H1 (cell line): Measurements from ENCODE around the gene NAA38. TPM values are rescaled to one million over a fixed set of nuclear protein-coding genes. Genes with fewer than 3 reads are reported as not detected.
A peak's percentile ranks its signal among the peaks of the same experiment; 100 is the strongest.

Experiments
- ASH2L ChIP-seq: fragments of 200-600, 300-600 bp; sonication (generic); IDR thresholded peaks from one replicate; pipeline ENCODE4 v1.7.1; 2017; ENCODE audit warnings: low read length
- BACH1 ChIP-seq: IDR thresholded peaks from 2 replicates; pipeline ENCODE4 v1.6.1; 2012; ENCODE audit warnings: low read length, improper control_type of control experiment
- BRCA1 ChIP-seq: IDR thresholded peaks from 2 replicates; pipeline ENCODE4 v1.6.1; 2012; ENCODE audit warnings: low read depth, low read length, improper control_type of control experiment
- CTBP2 ChIP-seq: IDR thresholded peaks from 2 replicates; pipeline ENCODE4 v1.7.0; 2011; ENCODE audit warnings: borderline replicate concordance, mild to moderate bottlenecking, moderate library complexity, mixed read lengths, low read length; ENCODE audit not compliant: insufficient read depth, insufficient read length
- HDAC6 ChIP-seq: IDR thresholded peaks from one replicate; pipeline ENCODE4 v1.7.1; 2012; ENCODE audit warnings: low read depth, mild to moderate bottlenecking, inconsistent platforms, low read length, moderate library complexity
- NRF1 ChIP-seq: IDR thresholded peaks from 2 replicates; pipeline ENCODE4 v1.6.1; 2011; ENCODE audit warnings: mild to moderate bottlenecking, low read depth, low read length, improper control_type of control experiment
- RXRA ChIP-seq: IDR thresholded peaks from 2 replicates; pipeline ENCODE4 v1.6.1; 2011; ENCODE audit warnings: low read depth, mild to moderate bottlenecking, low read length, moderate library complexity; ENCODE audit not compliant: insufficient read depth
- SP4 ChIP-seq: IDR thresholded peaks from 2 replicates; pipeline ENCODE4 v1.6.1; 2012; ENCODE audit warnings: low read length, inconsistent platforms
- TCF12 ChIP-seq: IDR thresholded peaks from 2 replicates; pipeline ENCODE4 v1.6.1; 2011; ENCODE audit warnings: low read depth, mild to moderate bottlenecking, low read length
- polyA plus RNA-seq, 7 experiments: library from polyadenylated mRNA; depleted of rRNA in 3 of 7; stranded (reverse) in 5 of 7; unstranded in 2 of 7; fragments of >200 nt in 5 of 7; fragments of 200-250 nt in 2 of 7; gene quantifications; 1 replicate in 5 of 7; 2 replicates in 1 of 7; 4 replicates in 1 of 7; pipeline versions ENCODE4 v1.2.1 to v1.2.3, GENCODE V29; 2011 to 2013; ENCODE audit warnings: missing spikeins in 2 of 7, mixed read lengths in 2 of 7
- total RNA-seq: library from RNA; stranded (reverse); fragmentation: NEBNext Ultra II Directional; extraction: Animal tissue kit (Norgen Biotek cat#: 25700); gene quantifications from 2 replicates; pipeline ENCODE4 v1.2.1, GENCODE V29; 2021
- TF ChIP-seq, protein P1 (sequence below): IDR thresholded peaks from 2 replicates; pipeline ENCODE4 v1.6.1; 2012; ENCODE audit warnings: low read length, inconsistent platforms
- TF ChIP-seq, protein P2 (sequence below), 3 experiments: IDR thresholded peaks; 1 replicate in 2 of 3; 2 replicates in 1 of 3; pipeline versions ENCODE4 v1.5.1 to v1.6.1; 2011; ENCODE audit warnings: low read length in 3 of 3, mild to moderate bottlenecking in 3 of 3, inconsistent platforms in 2 of 3, low read depth in 1 of 3, moderate library complexity in 1 of 3; ENCODE audit not compliant: insufficient read depth in 1 of 3; ENCODE audit errors: control extremely low read depth in 1 of 3

The NAA38 gene
- total and polyA plus RNA-seq, 2 of the 8 experiments (the other 6 are each of a cell fraction or from before 2014, with no cell fraction given): 30.2 to 109 TPM

GRCh38 chr17:7834957-7835813 lies 22.2 kb downstream of the NAA38 start (continued):
- TF ChIP-seq, protein P1, sequence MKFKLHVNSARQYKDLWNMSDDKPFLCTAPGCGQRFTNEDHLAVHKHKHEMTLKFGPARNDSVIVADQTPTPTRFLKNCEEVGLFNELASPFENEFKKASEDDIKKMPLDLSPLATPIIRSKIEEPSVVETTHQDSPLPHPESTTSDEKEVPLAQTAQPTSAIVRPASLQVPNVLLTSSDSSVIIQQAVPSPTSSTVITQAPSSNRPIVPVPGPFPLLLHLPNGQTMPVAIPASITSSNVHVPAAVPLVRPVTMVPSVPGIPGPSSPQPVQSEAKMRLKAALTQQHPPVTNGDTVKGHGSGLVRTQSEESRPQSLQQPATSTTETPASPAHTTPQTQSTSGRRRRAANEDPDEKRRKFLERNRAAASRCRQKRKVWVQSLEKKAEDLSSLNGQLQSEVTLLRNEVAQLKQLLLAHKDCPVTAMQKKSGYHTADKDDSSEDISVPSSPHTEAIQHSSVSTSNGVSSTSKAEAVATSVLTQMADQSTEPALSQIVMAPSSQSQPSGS: no peak
- TF ChIP-seq BACH1 (no peak), CTBP2 (no peak), ASH2L (no peak), TCF12 (no peak), BRCA1 (peak; percentile 68), HDAC6 (no peak), NRF1 (peak; percentile 51), SP4 (0 out of 2 replicates have a peak, but pooled peaks have one; percentile 42), RXRA (no peak)
- TF ChIP-seq, protein P2, sequence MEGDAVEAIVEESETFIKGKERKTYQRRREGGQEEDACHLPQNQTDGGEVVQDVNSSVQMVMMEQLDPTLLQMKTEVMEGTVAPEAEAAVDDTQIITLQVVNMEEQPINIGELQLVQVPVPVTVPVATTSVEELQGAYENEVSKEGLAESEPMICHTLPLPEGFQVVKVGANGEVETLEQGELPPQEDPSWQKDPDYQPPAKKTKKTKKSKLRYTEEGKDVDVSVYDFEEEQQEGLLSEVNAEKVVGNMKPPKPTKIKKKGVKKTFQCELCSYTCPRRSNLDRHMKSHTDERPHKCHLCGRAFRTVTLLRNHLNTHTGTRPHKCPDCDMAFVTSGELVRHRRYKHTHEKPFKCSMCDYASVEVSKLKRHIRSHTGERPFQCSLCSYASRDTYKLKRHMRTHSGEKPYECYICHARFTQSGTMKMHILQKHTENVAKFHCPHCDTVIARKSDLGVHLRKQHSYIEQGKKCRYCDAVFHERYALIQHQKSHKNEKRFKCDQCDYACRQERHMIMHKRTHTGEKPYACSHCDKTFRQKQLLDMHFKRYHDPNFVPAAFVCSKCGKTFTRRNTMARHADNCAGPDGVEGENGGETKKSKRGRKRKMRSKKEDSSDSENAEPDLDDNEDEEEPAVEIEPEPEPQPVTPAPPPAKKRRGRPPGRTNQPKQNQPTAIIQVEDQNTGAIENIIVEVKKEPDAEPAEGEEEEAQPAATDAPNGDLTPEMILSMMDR (IDR thresholded peaks at IDR 0.05; ENCODE audit: control extremely low read depth in 1 of 3, insufficient read depth in 1 of 3, low read depth in 1 of 3, low read length in 3 of 3): peak; percentile 69 to 88 (median 73)
